CD14-positive monocyte (primary cell): ENCODE results near the gene SF1. TPM values are rescaled to one million over a fixed set of nuclear protein-coding genes. Genes with fewer than 3 reads are reported as not detected.

Source experiments
- DNase-seq, 3 donors: peaks; one replicate each; pipeline ENCODE4 v3.0.0-alpha.2; 2011 to 2022
- H2AFZ ChIP-seq: 2 replicates; pipeline ENCODE4 v1.6.0; 2012; ENCODE audit warnings: mild to moderate bottlenecking, low read depth, low read length, inconsistent platforms; ENCODE audit not compliant: insufficient read depth, poor library complexity, severe bottlenecking
- H3K27ac ChIP-seq, 2 donors: 1 replicate in 1 of 2; 2 replicates in 1 of 2; pipeline ENCODE4 v1.5.1; 2012 to 2013; ENCODE audit warnings: low read length in 2 of 2, control low read depth in 1 of 2, inconsistent platforms in 1 of 2, low read depth in 1 of 2, mild to moderate bottlenecking in 1 of 2
- H3K27me3 ChIP-seq, 2 donors: one replicate each; pipeline versions ENCODE4 v1.6.0 to v1.6.1; 2011 to 2013; ENCODE audit warnings: low read length in 2 of 2; ENCODE audit not compliant: control insufficient read depth in 2 of 2, insufficient read depth in 2 of 2
- H3K36me3 ChIP-seq, 2 donors: replicated peaks in 1 of 2; 1 replicate in 1 of 2; 2 replicates in 1 of 2; pipeline versions ENCODE4 v1.5.1 to v1.6.1; 2012 to 2013; ENCODE audit warnings: low read length in 2 of 2, control low read depth in 1 of 2, inconsistent platforms in 1 of 2, mild to moderate bottlenecking in 1 of 2; ENCODE audit not compliant: insufficient read depth in 2 of 2, control insufficient read depth in 1 of 2
- H3K4me1 ChIP-seq, 2 donors: 1 replicate in 1 of 2; 2 replicates in 1 of 2; pipeline versions ENCODE4 v1.5.1 to v1.6.1; 2012 to 2013; ENCODE audit warnings: low read length in 2 of 2, control low read depth in 1 of 2, inconsistent platforms in 1 of 2, mild to moderate bottlenecking in 1 of 2, moderate library complexity in 1 of 2; ENCODE audit not compliant: insufficient read depth in 2 of 2, control insufficient read depth in 1 of 2
- H3K4me2 ChIP-seq: replicated peaks from 2 replicates; pipeline ENCODE3; 2012; ENCODE audit warnings: low read length, moderate library complexity, mild to moderate bottlenecking; ENCODE audit not compliant: poor library complexity, severe bottlenecking; ENCODE audit errors: extremely low read depth
- H3K4me3 ChIP-seq, 3 experiments: fragments of 200-600 bp in 1 of 3; sonication (generic) in 1 of 3; replicated peaks in 1 of 3; 1 replicate in 2 of 3; 2 replicates in 1 of 3; pipeline ENCODE4 v1.5.1; 2011 to 2013; ENCODE audit warnings: low read length in 3 of 3, mild to moderate bottlenecking in 3 of 3, control low read depth in 2 of 3, low read depth in 2 of 3, inconsistent platforms in 1 of 3, moderate library complexity in 1 of 3
- H3K79me2 ChIP-seq: 2 replicates; pipeline ENCODE4 v1.6.0; 2012; ENCODE audit warnings: mild to moderate bottlenecking, control low read depth, inconsistent platforms, low read length, moderate library complexity; ENCODE audit not compliant: insufficient read depth
- H3K9ac ChIP-seq: 2 replicates; pipeline ENCODE4 v1.6.0; 2017; ENCODE audit warnings: low read length, mild to moderate bottlenecking; ENCODE audit not compliant: insufficient read depth, poor library complexity, severe bottlenecking
- H3K9me3 ChIP-seq, 2 donors: replicated peaks in 1 of 2; 1 replicate in 1 of 2; 2 replicates in 1 of 2; pipeline versions ENCODE4 v1.5.1 to v1.6.1; 2012 to 2013; ENCODE audit warnings: low read length in 2 of 2, control low read depth in 1 of 2; ENCODE audit not compliant: control insufficient read depth in 1 of 2, insufficient read depth in 1 of 2
- H4K20me1 ChIP-seq: 2 replicates; pipeline ENCODE4 v1.6.0; 2012; ENCODE audit warnings: mild to moderate bottlenecking, low read length, control low read depth, moderate library complexity; ENCODE audit not compliant: insufficient read depth
- H3K27ac Mint-ChIP-seq, 7 donors: one replicate each; pipeline ENCODE4 v1.8.0; 2020; ENCODE audit warnings: mild to moderate bottlenecking in 7 of 7, mixed read lengths in 7 of 7, moderate library complexity in 6 of 7, inconsistent platforms in 2 of 7
- H3K27me3 Mint-ChIP-seq, 3 donors: one replicate each; pipeline ENCODE4 v1.8.0; 2021 to 2022; ENCODE audit warnings: low read depth in 3 of 3, mild to moderate bottlenecking in 3 of 3, mixed read lengths in 3 of 3, moderate library complexity in 3 of 3, inconsistent platforms in 1 of 3
- H3K36me3 Mint-ChIP-seq, 2 donors: one replicate each; pipeline ENCODE4 v1.8.0; 2020; ENCODE audit warnings: mixed read lengths in 2 of 2, inconsistent platforms in 1 of 2, mild to moderate bottlenecking in 1 of 2
- H3K4me1 Mint-ChIP-seq: one replicate; pipeline ENCODE4 v1.8.0; 2020; ENCODE audit warnings: mild to moderate bottlenecking, mixed read lengths
- H3K4me3 Mint-ChIP-seq, 2 donors: one replicate each; pipeline ENCODE4 v1.8.0; 2020; ENCODE audit warnings: mild to moderate bottlenecking in 2 of 2, mixed read lengths in 2 of 2, moderate library complexity in 1 of 2
- H3K9me3 Mint-ChIP-seq, 7 donors: one replicate each; pipeline ENCODE4 v1.8.0; 2020 to 2022; ENCODE audit warnings: mixed read lengths in 7 of 7, mild to moderate bottlenecking in 6 of 7, moderate library complexity in 6 of 7, inconsistent platforms in 2 of 7
- WGBS: methylation state at CpG from one replicate; pipeline ENCODE4 v1.1.5; 2013; ENCODE audit warnings: missing lambda C conversion rate; ENCODE audit not compliant: insufficient coverage; 5-methylcytosine and 5-hydroxymethylcytosine counted together
- intact Hi-C, 2 donors: fragments of 100-400 bp; cut with micrococcal nuclease; formaldehyde crosslinking; loops; one replicate each; pipeline versions ENCODE4 v1.15.0 to v1.15.1; 2023
- polyA plus RNA-seq, 3 donors: library from polyadenylated mRNA; depleted of rRNA in 1 of 3; unstranded in 2 of 3; stranded (reverse) in 1 of 3; fragments of 300-500 nt in 2 of 3; fragments of >200 nt in 1 of 3; fragmentation: Illumina TruSeq in 2 of 3; gene quantifications; 1 replicate in 2 of 3; 2 replicates in 1 of 3; pipeline ENCODE4 v1.2.3, GENCODE V29; 2012 to 2021
- TF ChIP-seq, protein P1 (sequence below): fragments of 200-600 bp; IDR thresholded peaks from one replicate; pipeline ENCODE4 v1.8.0; 2022; ENCODE audit warnings: antibody characterized with exemption, mild to moderate bottlenecking

SF1 gene
- polyA plus RNA-seq, 3 donors, result 31.6 to 302 (median 47.7) TPM

GRCh38 chr11:64784813-64785581 lies 6.7 kb upstream of the SF1 start:
- Histone ChIP-seq H3K4me2 (no peak overlapping the region), H2AFZ (no peak overlapping the region), H3K36me3 (peaks cover 16 to 19% of the 10 kb centered on the region in 2 donors), H3K9me3 (no peaks in the 10 kb centered on the region), H3K4me1 (peaks cover 0 to under 1% of the 10 kb centered on the region in 2 donors), H3K79me2 (no peaks in the 10 kb centered on the region), H4K20me1 (no peaks in the 10 kb centered on the region), H3K4me3 (no peak overlapping the region), H3K27me3 (no peaks in the 10 kb centered on the region), H3K27ac (no peak overlapping the region), H3K9ac (no peak overlapping the region)
- H3K27ac Mint-ChIP-seq, result no peak overlapping the region
- intact Hi-C loops, result loop anchor here in 1 of 2 donors (10.0 kb wide), 1 partner anchor 60 kb away; the partner anchor contains the start of gene CDC42BPG
- H3K36me3 Mint-ChIP-seq, result peaks cover 13% of the 10 kb centered on the region in 2 donors
- H3K4me1 Mint-ChIP-seq, result peaks cover 9% of the 10 kb centered on the region
- WGBS, result 100% methylated on average over 1 of the region's 12 CpGs
- H3K4me3 Mint-ChIP-seq, result no peak overlapping the region
- no peaks in the 10 kb centered on the region for H3K27me3 Mint-ChIP-seq
- H3K9me3 Mint-ChIP-seq, result no peaks in the 10 kb centered on the region
- no peak for DNase-seq
- TF ChIP-seq, protein P1, sequence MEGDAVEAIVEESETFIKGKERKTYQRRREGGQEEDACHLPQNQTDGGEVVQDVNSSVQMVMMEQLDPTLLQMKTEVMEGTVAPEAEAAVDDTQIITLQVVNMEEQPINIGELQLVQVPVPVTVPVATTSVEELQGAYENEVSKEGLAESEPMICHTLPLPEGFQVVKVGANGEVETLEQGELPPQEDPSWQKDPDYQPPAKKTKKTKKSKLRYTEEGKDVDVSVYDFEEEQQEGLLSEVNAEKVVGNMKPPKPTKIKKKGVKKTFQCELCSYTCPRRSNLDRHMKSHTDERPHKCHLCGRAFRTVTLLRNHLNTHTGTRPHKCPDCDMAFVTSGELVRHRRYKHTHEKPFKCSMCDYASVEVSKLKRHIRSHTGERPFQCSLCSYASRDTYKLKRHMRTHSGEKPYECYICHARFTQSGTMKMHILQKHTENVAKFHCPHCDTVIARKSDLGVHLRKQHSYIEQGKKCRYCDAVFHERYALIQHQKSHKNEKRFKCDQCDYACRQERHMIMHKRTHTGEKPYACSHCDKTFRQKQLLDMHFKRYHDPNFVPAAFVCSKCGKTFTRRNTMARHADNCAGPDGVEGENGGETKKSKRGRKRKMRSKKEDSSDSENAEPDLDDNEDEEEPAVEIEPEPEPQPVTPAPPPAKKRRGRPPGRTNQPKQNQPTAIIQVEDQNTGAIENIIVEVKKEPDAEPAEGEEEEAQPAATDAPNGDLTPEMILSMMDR, result no peak

GRCh38 chr11:64778223-64778472 lies 194 bp downstream of the SF1 start:
- intact Hi-C loops, result no loop called here
- Histone ChIP-seq H3K9ac (peak overlapping the region; percentile 95), H3K36me3 (peaks cover 34 to 38% of the 10 kb centered on the region in 2 donors), H3K27me3 (no peaks in the 10 kb centered on the region), H4K20me1 (peaks cover 44% of the 10 kb centered on the region), H3K4me2 (peak overlapping the region; percentile 73), H3K79me2 (peaks cover 44% of the 10 kb centered on the region), H3K4me1 (peaks cover 27 to 34% of the 10 kb centered on the region in 2 donors), H3K4me3 (peak overlapping the region; percentile 52 to 85 (median 76)), H3K9me3 (no peaks in the 10 kb centered on the region), H3K27ac (peak overlapping the region; percentile 89 to 92), H2AFZ (no peak overlapping the region)
- Mint-ChIP-seq H3K27me3 (no peaks in the 10 kb centered on the region), H3K36me3 (peaks cover 43 to 44% of the 10 kb centered on the region in 2 donors), H3K4me3 (peak overlapping the region; percentile 76 to 86), H3K4me1 (peaks cover 49% of the 10 kb centered on the region), H3K9me3 (no peaks in the 10 kb centered on the region), H3K27ac (peak overlapping the region in 6 of 7 donors; percentile 96 to 98 (median 98))
- 0% methylated on average over 25 of the region's 28 CpGs for WGBS
- TF ChIP-seq, protein P1, result no peak
- no peak for DNase-seq
